ENCODE results near the gene ARID5B.

The ARID5B gene

GRCh38 chr10:61900829-61901792 is at the start of gene ARID5B:
TSS of gene ARID5B (plus strand) at chr10:61901699. CDS start at chr10:61901710, 11 bp downstream.
- peak; percentile 55 to 60 for DNase-seq

- no peak for DNase-seq
Measured at GRCh38 chr10:61852261-61852660, 49.2 kb upstream of the ARID5B start.

DNA sequence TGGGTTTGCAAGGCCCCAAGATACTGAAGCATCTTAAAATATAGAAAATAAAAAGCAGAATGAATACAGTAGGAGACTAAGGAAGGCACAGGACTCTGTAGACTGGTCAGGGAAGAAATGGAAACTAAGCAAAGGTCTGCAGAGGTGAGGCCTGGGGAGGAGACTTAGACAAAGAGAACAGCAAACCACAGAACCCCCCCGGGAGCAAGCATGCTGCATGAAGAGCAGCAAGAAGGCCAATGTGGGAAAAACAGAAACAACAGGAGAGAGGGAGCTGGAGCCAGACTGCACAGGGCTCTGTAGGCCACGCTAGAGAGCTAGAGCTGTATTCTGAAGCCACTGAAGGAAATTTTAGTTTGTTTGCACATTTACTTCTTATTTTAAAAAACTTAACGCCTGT is 45.7 kb upstream of the ARID5B start:
- no peak for DNase-seq

DNA sequence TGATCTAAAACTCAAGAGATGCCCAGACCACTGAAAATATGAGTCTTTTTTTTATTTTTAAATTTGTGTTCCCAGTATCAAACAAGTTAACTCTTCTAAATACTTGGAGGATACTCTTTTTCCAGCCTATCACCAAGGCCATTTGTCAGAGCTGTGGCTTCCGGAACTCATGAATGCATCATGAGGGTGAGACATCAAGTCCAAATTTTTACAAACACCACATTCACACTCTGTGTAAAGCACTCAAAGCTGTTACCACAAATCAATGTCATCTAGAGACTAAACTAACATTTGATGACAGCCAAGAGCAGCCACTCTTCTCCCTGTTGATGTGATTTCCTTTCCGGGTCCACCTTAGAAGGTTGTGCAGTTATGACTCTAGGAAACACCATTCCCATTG is 43.8 kb upstream of the ARID5B start:
- DNase-seq = no peak

- no peak for DNase-seq
Measured at GRCh38 chr10:61859786-61860185, 41.7 kb upstream of the ARID5B start.

DNA sequence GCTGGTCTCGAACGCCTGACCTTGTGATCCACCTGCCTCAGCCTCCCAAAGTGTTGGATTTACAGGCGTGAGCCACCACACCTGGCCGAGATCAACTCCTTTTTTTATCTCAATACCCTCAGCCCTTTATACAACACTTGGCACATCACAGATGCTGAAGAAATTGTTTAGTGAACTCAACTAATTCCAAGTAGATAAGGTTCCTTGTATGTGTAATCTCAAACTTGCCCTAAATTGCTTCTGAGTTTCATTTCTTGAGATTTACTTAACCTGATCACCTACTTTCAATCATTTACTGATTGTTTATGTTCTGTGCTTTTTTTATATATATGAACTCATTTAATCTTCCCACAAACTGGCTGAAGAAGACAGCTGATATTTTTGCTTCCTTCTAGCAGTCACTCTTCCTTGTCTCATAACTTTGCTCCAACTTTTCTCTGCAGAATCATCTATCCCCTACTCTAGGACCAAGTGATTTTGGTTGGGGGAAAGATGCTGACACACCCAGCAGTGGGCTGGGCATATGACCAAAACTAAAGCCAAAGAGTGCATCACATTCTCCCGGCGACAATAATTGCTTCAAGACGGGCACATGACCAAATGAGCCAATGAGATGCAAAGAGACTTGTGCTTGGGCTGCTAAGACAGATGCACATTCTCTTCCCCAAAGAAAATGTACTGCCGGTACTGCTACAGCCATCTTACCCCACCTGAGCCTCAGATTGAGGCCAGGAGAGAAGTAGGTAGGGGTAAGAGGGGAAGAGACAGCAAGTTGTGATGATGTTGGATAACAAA is 40.3 kb upstream of the ARID5B start:
- no peak for DNase-seq

DNA sequence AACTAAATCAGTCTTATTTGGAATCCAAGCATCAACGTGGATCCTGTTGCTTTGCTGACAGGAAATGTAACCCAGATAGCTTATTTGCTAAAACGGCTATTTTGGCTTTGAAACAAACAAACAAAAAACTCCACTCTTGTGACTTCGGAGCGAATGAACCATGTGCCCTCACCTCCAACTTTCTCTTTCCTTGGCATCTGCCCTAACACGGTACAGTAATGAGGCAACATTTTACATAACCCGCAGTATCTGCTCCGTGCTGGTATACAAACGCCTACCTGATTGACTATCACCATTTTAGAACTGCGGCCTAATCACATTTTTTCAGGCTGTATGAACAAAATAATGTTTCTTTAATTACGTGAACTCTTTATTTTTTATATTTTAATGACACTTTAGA is 37.5 kb upstream of the ARID5B start:
- DNase-seq = no peak

GRCh38 chr10:61866700-61867368 is 34.7 kb upstream of the ARID5B start:
- no peak for DNase-seq

GRCh38 chr10:61867374-61867773 is 34.1 kb upstream of the ARID5B start:
- DNase-seq = peak in 1 of 2 experiments; percentile 43

DNA sequence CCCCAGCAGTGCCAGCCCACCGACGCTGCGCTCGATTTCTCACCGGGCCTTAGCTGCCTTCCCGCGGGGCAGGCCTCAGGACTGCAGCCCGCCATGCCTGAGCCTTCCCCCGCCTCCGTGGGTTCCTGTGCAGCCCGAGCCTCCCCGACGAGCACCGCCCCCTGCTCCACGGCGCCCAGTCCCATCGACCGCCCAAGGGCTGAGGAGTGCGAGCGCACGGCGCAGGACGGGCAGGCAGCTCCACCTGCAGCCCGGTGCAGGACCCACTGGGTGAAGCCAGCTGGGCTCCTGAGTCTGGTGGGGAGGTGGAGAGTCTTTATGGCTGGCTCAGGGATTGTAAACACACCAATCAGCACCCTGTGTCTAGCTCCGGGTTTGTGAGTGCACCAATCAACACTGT is 33.7 kb upstream of the ARID5B start:
- peak; percentile 70 to 78 for DNase-seq

DNA sequence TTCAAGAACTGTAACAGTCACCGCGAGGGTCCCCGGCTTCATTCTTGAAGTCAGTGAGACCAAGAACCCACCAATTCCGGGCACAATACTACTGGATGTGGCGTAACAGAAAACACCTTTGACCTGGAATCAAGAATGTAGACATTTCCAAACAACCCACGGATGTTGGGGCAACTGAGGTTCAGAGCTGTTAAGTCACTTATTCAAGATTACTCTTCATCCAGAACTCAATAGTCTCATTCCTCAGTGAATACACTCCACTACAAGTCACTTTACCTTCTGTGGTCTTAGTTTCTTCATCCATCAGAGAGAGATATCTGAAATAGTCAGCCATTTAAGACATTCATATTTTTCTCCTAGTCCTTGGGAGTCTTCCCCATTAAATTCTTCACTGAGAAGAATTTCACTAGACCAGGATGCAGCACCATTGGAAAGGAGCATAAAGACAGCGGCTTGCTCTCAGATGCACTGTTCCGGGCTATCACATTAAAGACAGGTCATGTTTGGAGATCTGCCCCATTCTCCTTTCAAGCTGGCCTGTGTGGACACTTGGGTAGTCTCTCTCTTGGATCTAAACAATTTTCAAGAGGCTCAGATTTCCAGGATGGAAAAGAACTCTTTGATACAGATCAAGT is 32.3 kb upstream of the ARID5B start:
- no peak for DNase-seq

GRCh38 chr10:61869774-61870525 is 31.5 kb upstream of the ARID5B start:
- DNase-seq = no peak

- no peak for DNase-seq
Measured at GRCh38 chr10:61870526-61870895, 31.0 kb upstream of the ARID5B start.

DNA sequence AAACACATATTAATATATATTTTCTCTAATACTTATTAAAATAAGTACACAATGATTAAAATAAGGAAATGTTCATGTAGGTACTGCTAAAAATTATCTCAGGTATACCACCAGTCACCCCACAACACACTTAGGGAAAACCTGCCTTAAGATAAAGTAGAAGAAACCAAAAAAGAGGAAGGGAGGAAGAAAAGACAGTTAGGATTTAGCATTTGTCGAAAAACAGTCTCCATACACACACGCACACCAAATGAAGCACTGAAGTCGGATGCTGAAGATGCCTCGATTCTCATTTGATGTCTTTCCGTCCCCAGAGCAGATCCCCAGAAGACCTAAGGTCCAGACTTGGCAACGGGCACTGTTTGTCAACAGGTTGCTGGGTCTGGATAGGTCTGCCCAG is 30.0 kb upstream of the ARID5B start:
- DNase-seq = no peak

- DNase-seq = no peak
Measured at GRCh38 chr10:61877887-61878739, 23.4 kb upstream of the ARID5B start.

GRCh38 chr10:61878740-61879068 is 22.8 kb upstream of the ARID5B start:
- DNase-seq = no peak

DNA sequence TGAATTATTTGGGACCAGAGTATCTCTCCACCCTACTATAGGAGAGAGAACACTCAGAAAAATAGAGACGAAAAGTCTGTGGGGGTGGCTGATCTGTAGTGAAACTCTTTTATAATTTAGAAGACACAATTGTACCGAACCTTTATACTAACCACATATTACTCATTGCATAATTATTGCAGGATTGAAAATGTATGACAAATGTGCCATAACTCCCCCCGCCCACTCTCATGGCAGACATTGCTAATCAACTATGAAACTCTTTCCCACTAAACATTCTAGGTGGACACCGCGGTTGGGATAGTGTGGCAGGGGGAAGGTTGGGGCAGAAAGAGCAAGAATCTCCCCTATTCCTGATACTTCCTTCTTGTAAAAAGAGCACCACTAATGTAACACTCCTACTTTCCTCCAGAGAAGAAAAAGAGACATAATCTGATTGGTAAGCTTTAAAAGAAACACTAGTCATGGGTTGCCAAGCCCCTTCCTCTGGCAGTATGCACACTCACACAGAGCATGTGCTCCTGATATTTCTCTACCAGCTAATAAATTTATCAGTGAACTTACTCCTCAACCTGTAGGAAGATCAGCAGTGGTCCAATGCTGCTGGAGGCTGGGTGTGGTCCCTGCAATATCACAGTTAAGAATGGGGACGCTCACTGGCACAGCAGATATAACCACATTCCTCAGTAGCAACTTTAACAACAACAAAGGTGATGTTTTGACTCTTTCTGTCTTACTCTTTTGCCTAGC is 18.7 kb upstream of the ARID5B start:
- peak; percentile 80 to 84 for DNase-seq

GRCh38 chr10:61883371-61884025 is 18.0 kb upstream of the ARID5B start:
- DNase-seq = no peak

DNA sequence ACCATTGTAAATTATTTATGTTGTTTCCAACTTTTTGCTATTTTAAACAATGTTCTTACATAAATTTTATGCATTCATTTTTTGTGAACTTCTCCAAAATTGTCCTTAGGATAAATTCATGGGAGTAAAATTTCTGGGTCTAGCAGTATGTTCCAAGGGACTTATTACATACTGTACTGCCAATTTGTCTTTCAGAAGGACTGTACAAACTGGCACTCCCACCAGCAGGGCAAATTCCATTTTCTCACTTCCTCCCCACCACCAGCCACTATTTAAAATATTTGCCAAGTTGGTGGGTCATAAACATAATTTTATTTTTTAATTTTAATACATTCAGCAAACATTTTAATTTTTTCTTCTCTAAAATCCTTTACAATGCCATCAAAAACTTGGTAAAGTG is 13.7 kb upstream of the ARID5B start:
- no peak for DNase-seq

DNA sequence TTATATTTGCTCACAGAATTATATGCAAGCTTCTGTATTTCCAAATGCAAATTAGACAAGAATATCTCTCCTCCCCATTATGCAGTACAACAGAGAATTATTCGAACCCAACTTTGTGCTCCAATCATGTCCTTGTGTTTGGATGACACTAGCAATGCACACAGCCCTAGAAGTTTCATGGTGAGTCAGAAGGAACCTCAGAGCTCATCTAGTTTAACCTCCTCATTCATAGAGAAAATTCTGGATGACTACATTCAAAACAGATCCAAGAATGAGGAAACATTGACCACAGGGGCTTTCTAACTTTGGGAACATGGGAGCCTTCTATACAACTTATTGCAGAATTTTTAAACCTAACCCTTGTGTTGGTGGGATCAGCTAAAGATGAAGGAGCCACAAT is 12.8 kb upstream of the ARID5B start:
- DNase-seq = no peak
